DND-41 (cell line): ENCODE measurements around the gene GNS.

Experiments used
- CTCF ChIP-seq: IDR thresholded peaks from 2 replicates; pipeline ENCODE4 v1.5.1; 2012; ENCODE audit warnings: borderline replicate concordance, low read length, moderate library complexity, mild to moderate bottlenecking; ENCODE audit not compliant: poor library complexity, severe bottlenecking; ENCODE audit errors: extremely low read depth
- EZH2 ChIP-seq: IDR thresholded peaks from 3 replicates; pipeline ENCODE4 v1.6.1; 2012; ENCODE audit warnings: borderline replicate concordance, low read depth, mild to moderate bottlenecking, moderate library complexity, low read length, inconsistent platforms; ENCODE audit not compliant: severe bottlenecking

GRCh38 chr12:64720884-64721283 is 38.3 kb downstream of the GNS start:
- TF ChIP-seq CTCF (no peak), EZH2 (no peak)
